GM12873 (cell line): ENCODE measurements around the gene RAB1B.

ENCODE experiments used
- TF ChIP-seq, protein P1 (sequence below): IDR thresholded peaks from 2 replicates; pipeline ENCODE4 v1.5.1; 2012; ENCODE audit warnings: low read depth, mild to moderate bottlenecking, moderate library complexity, low read length, control low read depth; ENCODE audit not compliant: insufficient read depth; ENCODE audit errors: missing control alignments

Gene RAB1B

DNA sequence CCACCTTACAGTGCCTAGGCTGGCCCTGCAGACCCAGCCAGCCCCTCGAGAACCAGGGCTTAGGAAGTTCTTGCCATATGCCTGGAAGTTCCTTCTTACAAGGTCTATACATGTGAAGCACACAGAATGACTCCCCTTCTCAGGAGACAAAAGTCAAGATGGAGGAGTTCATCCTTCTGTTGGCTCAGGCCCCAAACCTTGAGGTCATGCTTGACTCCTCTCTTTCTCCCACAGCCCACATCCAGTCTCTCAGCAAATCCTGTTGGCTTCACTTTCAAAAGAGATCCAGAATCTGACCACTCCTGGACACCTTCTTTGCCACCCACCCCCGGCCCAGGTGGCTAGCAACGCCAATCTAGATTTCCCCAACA, 50.1 kb downstream of the RAB1B start:
- TF ChIP-seq, protein P1, sequence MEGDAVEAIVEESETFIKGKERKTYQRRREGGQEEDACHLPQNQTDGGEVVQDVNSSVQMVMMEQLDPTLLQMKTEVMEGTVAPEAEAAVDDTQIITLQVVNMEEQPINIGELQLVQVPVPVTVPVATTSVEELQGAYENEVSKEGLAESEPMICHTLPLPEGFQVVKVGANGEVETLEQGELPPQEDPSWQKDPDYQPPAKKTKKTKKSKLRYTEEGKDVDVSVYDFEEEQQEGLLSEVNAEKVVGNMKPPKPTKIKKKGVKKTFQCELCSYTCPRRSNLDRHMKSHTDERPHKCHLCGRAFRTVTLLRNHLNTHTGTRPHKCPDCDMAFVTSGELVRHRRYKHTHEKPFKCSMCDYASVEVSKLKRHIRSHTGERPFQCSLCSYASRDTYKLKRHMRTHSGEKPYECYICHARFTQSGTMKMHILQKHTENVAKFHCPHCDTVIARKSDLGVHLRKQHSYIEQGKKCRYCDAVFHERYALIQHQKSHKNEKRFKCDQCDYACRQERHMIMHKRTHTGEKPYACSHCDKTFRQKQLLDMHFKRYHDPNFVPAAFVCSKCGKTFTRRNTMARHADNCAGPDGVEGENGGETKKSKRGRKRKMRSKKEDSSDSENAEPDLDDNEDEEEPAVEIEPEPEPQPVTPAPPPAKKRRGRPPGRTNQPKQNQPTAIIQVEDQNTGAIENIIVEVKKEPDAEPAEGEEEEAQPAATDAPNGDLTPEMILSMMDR: no peak

DNA sequence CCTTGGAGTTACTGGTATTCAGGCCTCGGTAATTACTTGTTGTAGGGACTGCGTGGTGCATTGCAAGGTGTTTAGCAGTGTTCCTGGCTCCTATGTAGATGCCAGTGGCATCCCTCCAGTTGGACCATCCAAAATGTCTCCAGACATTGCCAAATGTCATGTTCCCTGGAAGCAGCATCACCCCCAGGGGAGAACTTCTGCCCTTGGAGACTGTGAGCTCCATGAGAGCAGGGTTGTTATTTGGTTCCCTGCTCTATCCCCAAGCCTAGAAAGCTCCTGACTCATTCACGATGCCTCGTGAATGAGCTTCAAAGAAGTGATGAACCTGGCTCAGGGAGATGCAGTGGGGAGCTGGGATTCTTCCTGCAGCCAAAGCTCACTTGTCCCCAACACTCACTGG, 53.2 kb downstream of the RAB1B start:
- TF ChIP-seq, protein P1: no peak

DNA sequence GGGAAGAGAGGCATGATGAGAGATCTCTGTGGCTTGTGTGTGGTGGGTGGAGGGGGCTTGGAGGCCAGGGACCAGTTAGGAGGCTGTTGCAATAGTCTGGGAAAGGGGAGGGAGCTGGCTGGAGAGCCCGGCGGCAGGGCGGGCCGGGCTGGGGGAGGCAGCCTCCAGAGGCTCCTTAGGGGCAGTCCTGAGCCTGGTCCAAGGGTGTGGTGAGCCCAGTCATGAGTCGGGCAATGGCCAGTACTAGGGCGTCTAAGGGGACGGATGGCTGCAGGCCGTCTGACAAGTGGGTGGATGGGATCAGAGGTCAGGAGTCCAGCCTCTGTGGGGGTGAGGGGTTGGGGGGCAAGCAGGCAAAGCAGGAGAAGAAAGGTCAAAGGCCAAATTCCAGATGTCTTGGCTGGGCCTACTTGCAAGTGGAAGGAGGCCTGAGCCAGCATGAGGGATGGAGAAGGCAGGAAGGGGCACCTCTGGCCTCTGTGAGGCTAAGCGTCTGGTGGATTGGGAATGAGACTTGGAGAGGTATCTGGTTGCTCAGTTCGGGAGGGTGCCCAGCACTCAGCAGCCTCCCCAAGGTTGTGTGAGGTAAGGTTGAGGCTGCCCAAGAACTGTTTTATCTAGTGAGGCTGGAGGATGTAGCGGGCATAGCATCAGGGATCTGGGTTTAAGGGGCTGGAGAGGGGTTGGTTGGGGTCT, 54.4 kb downstream of the RAB1B start:
- TF ChIP-seq, protein P1: no peak

DNA sequence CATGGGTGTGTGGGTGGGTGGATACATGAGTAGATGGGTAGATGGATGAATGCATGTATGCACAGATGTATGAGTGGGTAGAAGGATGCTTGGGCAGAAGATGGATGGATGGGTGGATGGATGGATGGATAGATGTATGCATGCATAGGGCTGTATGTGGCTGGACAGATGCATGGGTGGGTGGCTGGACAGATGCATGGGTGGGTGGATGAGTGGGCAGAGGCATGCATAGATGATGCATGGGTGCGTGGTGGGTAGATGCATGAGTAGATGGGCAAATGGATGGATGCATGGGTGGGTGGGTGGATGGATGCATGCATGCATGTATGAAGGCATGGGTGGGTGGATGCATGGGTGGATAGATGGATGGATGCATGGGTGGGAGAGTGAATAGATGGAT, 55.2 kb downstream of the RAB1B start:
- TF ChIP-seq, protein P1: no peak

DNA sequence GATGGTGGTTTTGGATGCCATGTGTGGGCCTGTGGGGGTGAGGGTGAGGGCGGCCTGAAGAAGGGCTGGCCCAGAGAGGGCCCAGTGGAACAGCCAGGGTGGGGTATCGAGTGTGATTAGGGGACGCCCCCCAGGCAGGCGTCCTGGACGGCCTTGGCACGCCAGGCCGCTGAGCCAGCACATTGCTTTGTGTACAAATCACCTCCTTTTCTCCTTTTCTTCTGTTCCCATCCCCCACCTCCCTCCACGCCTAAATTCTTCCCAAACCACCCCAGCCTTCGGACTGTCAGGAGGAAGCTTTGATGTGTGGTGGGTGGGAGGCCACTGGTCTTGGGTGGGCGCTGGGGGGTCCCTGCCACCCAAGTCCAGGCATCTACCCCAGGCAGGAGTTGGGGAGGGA, 56.2 kb downstream of the RAB1B start:
- TF ChIP-seq, protein P1: no peak

DNA sequence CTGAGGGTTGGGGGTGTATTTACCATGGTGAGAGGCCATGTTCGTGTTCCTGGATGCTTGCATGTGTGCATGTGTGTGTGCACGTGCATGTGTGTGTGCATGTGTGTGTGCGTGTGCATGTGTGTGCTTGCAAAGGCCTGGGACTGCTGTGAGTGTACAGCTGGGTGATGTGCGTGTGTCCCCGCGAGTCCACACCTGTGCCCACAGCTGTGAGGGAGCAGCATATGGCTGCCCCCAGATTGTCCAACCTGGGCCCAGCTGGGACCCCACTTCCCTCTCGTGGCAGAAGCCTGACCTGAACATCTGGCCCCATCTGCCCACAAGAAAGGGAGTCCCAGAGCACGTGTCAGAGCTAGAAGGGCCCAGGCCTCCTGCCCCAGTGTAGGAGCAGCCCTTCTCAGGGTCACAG, 56.8 kb downstream of the RAB1B start:
- TF ChIP-seq, protein P1: no peak

DNA sequence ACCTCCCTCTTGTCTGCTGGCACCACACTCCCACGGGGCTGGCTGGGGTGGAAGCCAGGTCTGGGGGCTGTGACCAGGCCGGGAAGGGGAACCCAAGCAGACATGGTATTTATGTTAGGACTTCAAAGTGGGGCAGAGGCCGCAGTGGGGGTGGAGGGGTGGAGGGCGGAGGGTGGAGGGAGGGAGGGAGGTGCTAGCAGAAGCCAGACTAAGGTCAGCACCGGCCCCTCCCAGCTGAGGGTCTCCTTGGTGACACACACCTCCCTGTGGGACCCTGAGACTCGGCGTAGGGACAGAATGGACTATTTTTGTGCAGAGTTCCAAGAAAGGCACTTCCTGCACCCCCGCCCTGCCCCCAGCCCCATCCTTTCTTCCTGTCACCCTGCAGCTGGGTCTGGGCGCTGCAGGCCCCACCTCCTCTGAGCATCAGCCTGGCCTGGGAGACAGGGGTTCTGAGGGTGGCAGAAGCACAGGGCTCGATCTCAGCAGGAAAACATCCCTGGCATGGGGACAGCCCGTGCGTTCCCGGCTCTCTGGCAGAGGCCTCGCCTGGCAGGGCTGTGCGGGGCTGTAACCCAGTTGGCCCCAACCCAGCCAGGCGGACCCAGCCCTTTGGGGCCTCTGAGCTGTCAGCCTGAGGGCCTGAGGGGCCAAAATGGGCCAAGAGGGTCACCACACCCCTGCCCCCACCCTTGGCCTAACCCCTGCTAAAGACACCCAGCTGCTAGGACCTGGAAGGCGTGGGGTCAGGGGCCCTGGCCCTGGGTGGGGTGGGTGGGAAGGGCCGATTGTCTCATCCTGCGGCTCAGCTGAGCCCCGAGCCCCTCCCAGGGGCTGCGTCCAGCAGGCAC, 58.0 kb downstream of the RAB1B start:
- TF ChIP-seq, protein P1: no peak
